Eye (tissue), 1 donor: ENCODE results near the gene ARL16.

Experiments
- DNase-seq: peaks from one replicate; pipeline ENCODE4 v3.0.0-alpha.2; 2015

Gene ARL16

DNA sequence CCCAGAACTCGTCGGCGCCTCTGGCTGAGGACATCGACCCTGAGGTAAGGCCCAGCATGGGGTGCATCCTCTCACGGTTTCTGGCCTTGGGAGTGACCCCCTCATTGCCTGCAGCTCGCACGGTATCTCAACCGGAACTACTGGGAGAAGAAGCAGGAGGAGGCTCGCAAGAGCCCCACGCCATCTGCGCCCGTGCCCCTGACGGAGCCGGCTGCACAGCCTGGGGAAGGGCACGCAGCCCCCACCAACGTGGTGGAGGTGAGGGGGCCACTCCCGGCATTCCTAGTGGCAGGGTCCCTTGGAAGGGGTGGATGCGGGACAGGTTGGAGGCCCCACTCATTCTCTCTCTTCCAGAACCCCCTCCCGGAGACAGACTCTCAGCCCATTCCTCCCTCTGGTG lies 11.2 kb upstream of the ARL16 start:
- no peak for DNase-seq

GRCh38 chr17:81693509-81694210 lies 10.1 kb upstream of the ARL16 start:
- no peak for DNase-seq

DNA sequence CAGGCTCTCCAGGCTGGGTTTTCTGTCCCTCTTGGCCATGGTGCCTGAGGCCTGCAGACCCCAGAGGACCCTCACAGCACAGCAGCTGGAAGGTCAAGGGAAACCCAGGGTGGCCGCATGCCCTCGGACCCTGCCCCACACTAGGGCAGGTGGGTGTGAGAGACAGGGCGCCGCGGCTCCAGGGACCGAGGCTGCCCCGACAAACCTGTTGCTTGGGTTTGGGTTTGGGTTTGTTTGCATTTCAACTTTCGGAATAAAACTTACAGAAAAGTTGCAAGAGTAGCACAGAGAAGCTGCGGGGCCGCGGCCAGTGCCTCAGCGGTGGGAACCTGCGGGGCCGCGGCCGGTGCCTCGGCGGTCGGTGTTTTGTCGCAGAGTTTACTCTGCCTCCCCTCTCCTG lies 8.0 kb upstream of the ARL16 start:
- no peak for DNase-seq

DNA sequence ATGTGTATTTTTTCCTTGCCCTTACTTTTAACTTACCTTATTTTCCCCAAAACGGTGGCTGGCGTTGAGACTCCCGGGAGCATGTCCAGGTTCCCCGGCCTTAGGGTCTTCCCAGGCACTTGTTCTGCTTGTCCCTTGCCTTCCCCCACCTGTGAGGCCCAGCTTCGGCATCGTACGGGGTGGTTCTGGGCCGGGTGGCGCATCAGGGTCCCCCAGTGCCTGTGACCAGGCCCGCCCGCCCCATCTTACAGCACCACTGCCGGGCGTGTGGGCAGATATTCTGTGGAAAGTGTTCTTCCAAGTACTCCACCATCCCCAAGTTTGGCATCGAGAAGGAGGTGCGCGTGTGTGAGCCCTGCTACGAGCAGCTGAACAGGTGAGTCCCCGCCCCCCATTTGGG lies 7.6 kb upstream of the ARL16 start:
- DNase-seq: no peak

GRCh38 chr17:81690549-81690948 lies 7.0 kb upstream of the ARL16 start:
- no peak for DNase-seq

GRCh38 chr17:81690066-81690465 lies 6.5 kb upstream of the ARL16 start:
- no peak for DNase-seq

GRCh38 chr17:81688616-81689015 lies 5.0 kb upstream of the ARL16 start:
- no peak for DNase-seq

- DNase-seq: no peak
Observed at GRCh38 chr17:81687770-81688541, 4.4 kb upstream of the ARL16 start.

- no peak for DNase-seq
Observed at GRCh38 chr17:81686614-81687013, 3.0 kb upstream of the ARL16 start.

- DNase-seq: no peak
Observed at GRCh38 chr17:81685108-81685507, 1.5 kb upstream of the ARL16 start.

GRCh38 chr17:81684442-81684911 lies 880 bp upstream of the ARL16 start:
- DNase-seq: peak; percentile 24

GRCh38 chr17:81683208-81683583 lies 401 bp downstream of the ARL16 start:
- no peak for DNase-seq

DNA sequence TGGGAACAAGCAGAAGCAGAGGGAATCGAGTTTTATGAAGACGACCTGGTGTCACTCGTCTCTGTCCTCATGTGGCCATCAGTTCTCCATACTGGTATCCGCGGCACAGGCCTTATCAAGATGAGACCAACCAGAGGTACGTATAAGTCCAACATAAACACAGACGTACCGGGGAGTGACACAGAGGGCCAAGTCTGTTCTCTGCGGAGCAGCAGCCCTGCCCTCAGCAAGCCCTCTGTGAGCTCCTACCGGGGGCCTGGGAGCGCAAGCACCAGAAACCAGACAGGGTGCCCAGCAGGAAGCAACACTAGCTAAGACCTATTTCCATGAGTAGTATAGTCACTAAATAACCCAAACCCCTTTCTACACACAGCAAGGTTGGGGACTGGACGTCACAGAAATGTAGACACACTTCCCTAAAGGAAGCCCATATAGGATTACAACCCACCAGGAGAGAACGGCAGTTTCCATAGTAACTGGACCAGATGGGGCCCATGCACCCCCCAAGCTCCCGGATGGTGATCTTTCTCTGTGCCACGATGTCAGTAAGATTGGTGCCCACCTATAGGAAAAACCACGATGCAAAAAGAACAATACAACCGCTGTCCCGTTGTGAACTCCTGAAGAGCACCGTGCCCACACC lies 911 bp downstream of the ARL16 start:
- DNase-seq: peak; percentile 30

DNA sequence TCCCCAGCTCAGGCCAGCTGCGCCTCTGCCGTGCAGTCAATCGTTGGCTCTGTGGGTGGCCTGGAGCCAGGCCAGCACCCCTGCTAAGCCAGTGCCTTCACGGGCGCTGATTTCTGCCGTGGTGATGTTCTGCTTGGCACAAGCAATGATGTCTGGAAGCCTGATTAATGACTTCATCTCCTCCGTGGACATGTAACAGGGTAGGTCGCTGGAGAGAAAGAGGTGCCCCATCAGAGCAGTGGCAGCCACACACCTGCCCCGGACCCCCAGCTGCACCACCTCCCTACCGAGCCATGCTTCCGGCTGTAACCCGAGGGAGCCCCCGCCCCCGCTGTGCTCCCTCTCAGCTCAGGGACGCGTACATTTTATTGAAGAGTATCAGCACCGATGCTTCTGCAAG lies 1.9 kb downstream of the ARL16 start:
- no peak for DNase-seq

GRCh38 chr17:81680150-81680549 lies 3.4 kb downstream of the ARL16 start:
- DNase-seq: no peak

GRCh38 chr17:81676906-81677305 lies 6.7 kb downstream of the ARL16 start:
- DNase-seq: no peak

GRCh38 chr17:81675515-81676221 lies 7.9 kb downstream of the ARL16 start:
- DNase-seq: peak; percentile 21

DNA sequence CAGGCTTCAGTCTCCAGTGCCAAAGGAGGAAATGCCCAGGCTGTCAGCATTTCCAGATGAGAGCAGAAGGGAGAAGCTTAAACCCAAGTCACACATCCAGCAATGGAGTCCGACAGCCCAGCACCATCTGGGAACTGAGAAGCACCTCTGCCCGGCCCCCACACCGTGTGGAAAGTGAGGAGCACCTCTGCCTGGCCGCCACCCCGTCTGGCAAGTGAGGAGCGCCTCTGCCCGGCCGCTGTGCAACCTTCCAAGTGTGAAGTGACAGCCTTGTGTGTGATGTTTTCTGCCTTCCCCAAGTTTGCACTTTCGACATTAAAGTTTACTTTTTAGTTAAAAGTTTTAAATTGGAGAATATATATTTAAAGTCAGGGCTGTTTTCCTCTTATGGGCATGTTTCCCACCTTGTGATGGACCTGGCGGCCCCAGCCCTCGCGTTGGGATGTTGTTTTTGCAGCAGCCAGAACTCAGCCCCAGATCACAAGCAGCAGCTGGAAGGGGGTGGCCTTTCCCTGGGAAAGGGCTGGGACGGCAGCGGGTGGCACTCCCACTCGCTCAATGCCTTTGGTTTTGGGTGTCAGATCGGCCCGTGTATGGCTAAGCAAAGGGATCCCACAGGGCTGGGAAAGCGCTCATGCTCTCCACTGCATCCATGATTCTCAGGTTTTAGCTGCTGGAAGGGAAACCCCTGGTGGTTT lies 9.9 kb downstream of the ARL16 start:
- DNase-seq: no peak

- DNase-seq: no peak
Observed at GRCh38 chr17:81672954-81673353, 10.6 kb downstream of the ARL16 start.

- no peak for DNase-seq
Observed at GRCh38 chr17:81672504-81672903, 11.1 kb downstream of the ARL16 start.

- DNase-seq: no peak
Observed at GRCh38 chr17:81667754-81668153, 15.8 kb downstream of the ARL16 start.

DNA sequence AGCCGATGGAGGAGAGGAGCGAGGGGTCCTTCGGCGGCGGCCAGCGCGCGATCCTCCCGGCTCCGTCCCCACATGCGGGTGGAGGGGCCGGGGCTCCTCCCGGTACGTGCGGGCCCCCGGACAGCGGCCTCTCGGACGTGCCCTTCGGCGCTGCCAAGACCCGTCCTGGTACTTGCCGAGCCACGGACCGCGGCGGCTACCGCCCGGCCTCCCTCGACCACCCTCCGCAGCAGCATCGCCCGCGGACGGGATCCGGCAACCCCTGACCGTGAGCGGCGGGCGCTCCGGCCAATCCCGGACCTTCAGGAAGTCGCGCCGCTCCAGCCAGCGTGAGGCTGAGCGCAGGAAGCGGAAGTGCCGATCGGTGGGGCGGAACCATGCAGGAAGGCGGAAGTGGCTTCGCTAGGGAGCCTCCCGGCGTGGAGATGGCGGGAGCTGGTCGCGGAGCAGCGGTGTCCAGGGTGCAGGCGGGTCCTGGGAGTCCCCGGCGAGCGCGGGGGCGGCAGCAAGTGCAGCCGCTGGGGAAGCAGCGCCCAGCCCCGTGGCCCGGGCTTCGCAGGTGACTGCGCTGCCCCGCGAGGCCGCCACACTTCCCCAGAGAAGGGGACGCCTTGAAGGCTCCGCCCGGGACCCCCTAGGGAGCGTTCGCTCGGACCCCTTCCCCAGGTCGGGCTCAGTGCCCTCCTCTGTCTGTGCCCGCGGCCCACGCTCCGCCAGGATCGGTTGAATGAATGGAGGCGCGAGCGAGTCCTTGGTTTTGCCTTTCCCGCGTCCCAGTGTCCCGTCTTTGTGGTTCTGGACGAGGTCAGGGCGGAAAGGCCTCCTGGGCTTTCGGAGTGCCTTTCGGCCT lies 17.0 kb downstream of the ARL16 start, which contains the start of the genes CCDC137 and OXLD1:
Gene CCDC137 (plus strand): TSS at position 396 of the 850 bp plus-strand sequence. CDS start 30 bp downstream, at position 426.
Gene OXLD1 (minus strand): TSS at position 264 of the 850 bp plus-strand sequence. CDS start 28 bp downstream, at position 236.
- DNase-seq: peak; percentile 98
